Mesendoderm (in vitro differentiated cells): ENCODE measurements around the gene ACBD4.

Experiments
- DNase-seq: peaks from one replicate; pipeline ENCODE4 v3.0.0; 2013
- H2AK5ac ChIP-seq: 2 replicates; pipeline ENCODE4 v1.6.1; 2013; ENCODE audit warnings: low read length, inconsistent platforms
- H2BK120ac ChIP-seq: 2 replicates; pipeline ENCODE4 v1.6.1; 2013; ENCODE audit warnings: low read depth, mild to moderate bottlenecking, low read length, moderate library complexity, mixed read lengths
- H2BK15ac ChIP-seq: replicated peaks from 2 replicates; pipeline ENCODE4 v1.6.1; 2013; ENCODE audit warnings: low read depth, mild to moderate bottlenecking, moderate library complexity
- H2BK5ac ChIP-seq: 2 replicates; pipeline ENCODE4 v1.6.1; 2013; ENCODE audit warnings: low read length, inconsistent platforms
- H3K18ac ChIP-seq: 2 replicates; pipeline ENCODE4 v1.6.1; 2013; ENCODE audit warnings: mild to moderate bottlenecking, low read length, mixed read lengths
- H3K23ac ChIP-seq: one replicate; pipeline ENCODE4 v1.6.1; 2013; ENCODE audit warnings: low read length
- H3K27ac ChIP-seq: 2 replicates; pipeline ENCODE4 v1.5.1; 2013; ENCODE audit warnings: low read depth, mild to moderate bottlenecking, inconsistent platforms, low read length, moderate library complexity
- H3K27me3 ChIP-seq: 2 replicates; pipeline ENCODE4 v1.6.1; 2013; ENCODE audit warnings: low read length, control low read depth, mild to moderate bottlenecking, inconsistent platforms; ENCODE audit not compliant: insufficient read depth, poor library complexity
- H3K36me3 ChIP-seq: 2 replicates; pipeline ENCODE4 v1.6.1; 2013; ENCODE audit warnings: low read length, inconsistent platforms; ENCODE audit not compliant: control insufficient read depth, insufficient read depth
- H3K4ac ChIP-seq: one replicate; pipeline ENCODE4 v1.6.1; 2013; ENCODE audit warnings: low read depth, mild to moderate bottlenecking, low read length, moderate library complexity
- H3K4me1 ChIP-seq: 2 replicates; pipeline ENCODE4 v1.6.1; 2013; ENCODE audit warnings: low read depth, low read length, inconsistent platforms; ENCODE audit not compliant: control insufficient read depth
- H3K4me2 ChIP-seq: 2 replicates; pipeline ENCODE4 v1.6.1; 2013; ENCODE audit warnings: low read length
- H3K4me3 ChIP-seq: 2 replicates; pipeline ENCODE4 v1.5.1; 2013; ENCODE audit warnings: mild to moderate bottlenecking, low read length
- H3K56ac ChIP-seq: one replicate; pipeline ENCODE4 v1.6.1; 2013; ENCODE audit warnings: low read length
- H3K79me1 ChIP-seq: 2 replicates; pipeline ENCODE4 v1.6.1; 2013; ENCODE audit warnings: low read length, inconsistent platforms
- H3K79me2 ChIP-seq: 2 replicates; pipeline ENCODE4 v1.6.1; 2013; ENCODE audit warnings: mild to moderate bottlenecking, low read length; ENCODE audit not compliant: control insufficient read depth, insufficient read depth
- H3K9ac ChIP-seq: 2 replicates; pipeline ENCODE4 v1.6.1; 2013; ENCODE audit warnings: low read length, inconsistent platforms
- H4K5ac ChIP-seq: one replicate; pipeline ENCODE4 v1.6.1; 2013; ENCODE audit warnings: low read length
- H4K8ac ChIP-seq: one replicate; pipeline ENCODE4 v1.6.1; 2013; ENCODE audit warnings: low read depth, mild to moderate bottlenecking, control low read depth, low read length, moderate library complexity
- WGBS: extraction: QIAGEN DNeasy Blood & Tissue Kit; methylation state at CpG from one replicate; pipeline ENCODE4 v1.1.7; 2013; ENCODE audit warnings: low lambda C conversion rate, missing lambda C conversion rate; ENCODE audit not compliant: insufficient coverage; ENCODE audit errors: extremely low coverage; 5-methylcytosine and 5-hydroxymethylcytosine counted together

Gene ACBD4

DNA sequence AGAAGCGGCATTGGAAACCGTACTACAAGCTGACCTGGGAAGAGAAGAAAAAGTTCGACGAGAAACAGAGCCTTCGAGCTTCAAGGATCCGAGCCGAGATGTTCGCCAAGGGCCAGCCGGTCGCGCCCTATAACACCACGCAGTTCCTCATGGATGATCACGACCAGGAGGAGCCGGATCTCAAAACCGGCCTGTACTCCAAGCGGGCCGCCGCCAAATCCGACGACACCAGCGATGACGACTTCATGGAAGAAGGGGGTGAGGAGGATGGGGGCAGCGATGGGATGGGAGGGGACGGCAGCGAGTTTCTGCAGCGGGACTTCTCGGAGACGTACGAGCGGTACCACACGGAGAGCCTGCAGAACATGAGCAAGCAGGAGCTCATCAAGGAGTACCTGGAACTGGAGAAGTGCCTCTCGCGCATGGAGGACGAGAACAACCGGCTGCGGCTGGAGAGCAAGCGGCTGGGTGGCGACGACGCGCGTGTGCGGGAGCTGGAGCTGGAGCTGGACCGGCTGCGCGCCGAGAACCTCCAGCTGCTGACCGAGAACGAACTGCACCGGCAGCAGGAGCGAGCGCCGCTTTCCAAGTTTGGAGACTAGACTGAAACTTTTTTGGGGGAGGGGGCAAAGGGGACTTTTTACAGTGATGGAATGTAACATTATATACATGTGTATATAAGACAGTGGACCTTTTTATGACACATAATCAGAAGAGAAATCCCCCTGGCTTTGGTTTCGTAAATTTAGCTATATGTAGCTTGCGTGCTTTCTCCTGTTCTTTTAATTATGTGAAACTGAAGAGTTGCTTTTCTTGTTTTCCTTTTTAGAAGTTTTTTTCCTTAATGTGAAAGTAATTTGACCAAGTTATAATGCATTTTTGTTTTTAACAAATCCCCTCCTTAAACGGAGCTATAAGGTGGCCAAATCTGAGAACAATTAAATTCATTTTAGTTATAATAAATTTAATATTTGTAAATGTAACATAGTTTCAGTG lies 14.5 kb downstream of the ACBD4 start:
- no CpG with 5 or more reads among the region's 56 CpGs for WGBS
- H2BK5ac ChIP-seq: no peak overlapping the region
- peak overlapping the region; percentile 94 for H3K9ac ChIP-seq
- H2AK5ac ChIP-seq: no peak overlapping the region
- peak overlapping the region; percentile 46 for H3K18ac ChIP-seq
- no peak overlapping the region for H4K5ac ChIP-seq
- peak; percentile 66 for DNase-seq
- peaks cover 6% of the 10 kb centered on the region for H3K79me1 ChIP-seq
- peak overlapping the region; percentile 73 for H3K4me2 ChIP-seq
- no peak overlapping the region for H3K4ac ChIP-seq
- no peaks in the 10 kb centered on the region for H3K36me3 ChIP-seq
- peaks cover 3% of the 10 kb centered on the region for H3K4me1 ChIP-seq
- H3K79me2 ChIP-seq: peaks cover 16% of the 10 kb centered on the region
- no peaks in the 10 kb centered on the region for H3K27me3 ChIP-seq
- H2BK15ac ChIP-seq: no peak overlapping the region
- peak overlapping the region; percentile 96 for H3K56ac ChIP-seq
- H3K27ac ChIP-seq: peak overlapping the region; percentile 79
- H3K4me3 ChIP-seq: peak overlapping the region; percentile 91
- no peak overlapping the region for H2BK120ac ChIP-seq
- no peak overlapping the region for H3K23ac ChIP-seq
- H4K8ac ChIP-seq: no peak overlapping the region

DNA sequence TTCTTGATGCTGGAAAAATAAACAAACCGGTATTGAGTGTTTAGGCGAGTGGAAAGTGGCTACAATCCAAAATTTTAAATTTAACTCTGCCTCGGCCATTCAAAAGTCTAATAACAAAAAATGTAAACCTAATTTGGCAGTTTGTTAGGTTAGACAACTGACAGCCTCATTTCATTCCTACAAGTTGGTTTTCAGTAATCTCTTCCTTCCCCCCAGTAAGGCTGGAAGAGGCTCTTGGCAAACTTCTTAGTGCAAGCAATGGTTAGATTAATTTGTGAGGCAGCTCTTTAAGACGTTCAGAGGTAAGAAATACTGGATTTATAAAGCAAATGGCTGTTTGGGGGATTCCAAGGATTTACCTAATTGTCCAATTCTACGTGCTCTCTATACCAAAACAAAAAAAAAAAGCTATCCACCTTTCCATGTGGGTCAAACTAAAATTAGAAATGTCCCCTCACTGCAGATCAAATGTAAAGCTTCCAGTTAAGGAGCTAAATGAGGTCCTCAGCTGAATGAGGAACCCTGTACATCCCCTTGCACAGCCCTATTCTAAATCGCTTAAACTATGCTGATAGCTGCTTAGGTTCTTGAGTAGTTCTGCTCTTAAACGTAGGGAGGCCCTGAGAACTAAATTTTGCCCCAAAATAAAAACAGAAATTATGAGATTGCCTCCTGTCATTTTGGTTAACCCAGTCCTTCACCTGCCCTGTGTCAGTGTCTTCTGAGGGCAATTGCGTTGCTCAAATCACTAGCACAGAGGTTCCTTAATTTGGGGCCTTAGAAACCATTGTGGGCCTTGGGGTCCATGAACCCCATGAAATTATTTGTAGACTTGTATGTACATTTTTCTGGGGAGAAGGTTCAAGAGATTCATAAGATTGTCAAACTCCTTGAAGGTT lies 15.7 kb downstream of the ACBD4 start:
- Histone ChIP-seq H3K4me2 (peak overlapping the region; percentile 26), H3K4me3 (no peak overlapping the region), H3K4ac (no peak overlapping the region), H3K79me1 (peaks cover 6% of the 10 kb centered on the region), H3K36me3 (no peaks in the 10 kb centered on the region), H3K4me1 (peaks cover 3% of the 10 kb centered on the region), H4K5ac (no peak overlapping the region), H3K23ac (no peak overlapping the region), H2AK5ac (no peak overlapping the region), H3K27me3 (no peaks in the 10 kb centered on the region), H2BK120ac (no peak overlapping the region), H2BK15ac (no peak overlapping the region), H3K56ac (peak overlapping the region; percentile 20), H3K9ac (peak overlapping the region; percentile 26), H3K79me2 (peaks cover 16% of the 10 kb centered on the region), H3K18ac (no peak overlapping the region), H3K27ac (no peak overlapping the region), H4K8ac (no peak overlapping the region), H2BK5ac (no peak overlapping the region)
- no peak for DNase-seq
- WGBS: no CpG with 5 or more reads among the region's 8 CpGs

DNA sequence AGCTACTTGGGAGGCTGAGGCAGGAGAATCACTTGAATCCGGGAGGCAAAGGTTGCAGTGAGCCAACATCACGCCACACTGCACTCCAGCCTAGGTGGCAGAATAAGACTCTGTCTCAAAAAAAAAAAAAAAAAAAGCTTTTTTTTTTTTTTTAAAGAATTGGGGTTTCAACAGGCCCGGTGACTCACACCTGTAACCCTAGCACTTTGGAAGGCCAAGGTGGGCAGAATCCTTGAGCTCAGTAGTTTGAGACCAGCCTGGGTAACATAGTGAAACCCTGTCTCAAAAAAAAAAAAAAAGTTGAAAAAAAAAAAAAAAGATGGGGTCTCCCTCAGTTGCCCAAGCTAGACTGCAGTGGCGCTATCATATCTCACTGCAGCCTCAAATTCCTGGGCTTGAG lies 19.5 kb downstream of the ACBD4 start:
- H3K18ac ChIP-seq: no peak overlapping the region
- H3K4me2 ChIP-seq: no peak overlapping the region
- no CpG with 5 or more reads among the region's 4 CpGs for WGBS
- H3K23ac ChIP-seq: no peak overlapping the region
- no peak overlapping the region for H3K27ac ChIP-seq
- no peak overlapping the region for H3K4me3 ChIP-seq
- H3K4ac ChIP-seq: no peak overlapping the region
- H2BK120ac ChIP-seq: no peak overlapping the region
- no peak overlapping the region for H3K56ac ChIP-seq
- H4K5ac ChIP-seq: no peak overlapping the region
- no peak overlapping the region for H2BK15ac ChIP-seq
- H2BK5ac ChIP-seq: no peak overlapping the region
- no peak overlapping the region for H4K8ac ChIP-seq
- H2AK5ac ChIP-seq: no peak overlapping the region
- peaks cover 9% of the 10 kb centered on the region for H3K79me2 ChIP-seq
- DNase-seq: no peak
- H3K36me3 ChIP-seq: no peaks in the 10 kb centered on the region
- H3K4me1 ChIP-seq: peaks cover 1% of the 10 kb centered on the region
- H3K79me1 ChIP-seq: peaks cover 1% of the 10 kb centered on the region
- no peaks in the 10 kb centered on the region for H3K27me3 ChIP-seq
- no peak overlapping the region for H3K9ac ChIP-seq

DNA sequence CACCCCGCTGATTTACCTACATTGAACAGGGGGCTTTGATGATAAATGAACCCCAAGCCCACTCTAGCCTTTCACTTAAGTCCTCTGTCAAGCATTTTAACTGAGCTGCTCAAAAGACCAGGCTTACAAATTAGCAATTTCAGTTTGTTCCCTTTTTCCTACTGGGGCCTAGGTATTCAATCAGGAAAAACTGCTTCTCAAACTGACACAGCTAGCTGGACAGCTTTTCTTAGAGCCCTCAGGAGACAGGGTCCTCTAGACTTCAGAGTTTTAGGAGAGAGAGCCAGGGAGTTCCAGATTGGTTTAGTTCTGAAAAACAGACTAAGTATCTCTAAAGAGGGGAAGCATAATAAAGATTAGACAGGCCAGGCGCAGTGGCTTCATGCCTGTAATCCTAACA lies 20.0 kb downstream of the ACBD4 start:
- H4K8ac ChIP-seq: no peak overlapping the region
- H3K18ac ChIP-seq: no peak overlapping the region
- no peaks in the 10 kb centered on the region for H3K36me3 ChIP-seq
- no peak overlapping the region for H3K56ac ChIP-seq
- H2AK5ac ChIP-seq: no peak overlapping the region
- WGBS: no CpG with 5 or more reads among the region's 2 CpGs
- no peak overlapping the region for H2BK120ac ChIP-seq
- no peak overlapping the region for H2BK15ac ChIP-seq
- DNase-seq: no peak
- H3K4ac ChIP-seq: no peak overlapping the region
- H3K4me2 ChIP-seq: no peak overlapping the region
- peaks cover 7% of the 10 kb centered on the region for H3K79me2 ChIP-seq
- H3K9ac ChIP-seq: no peak overlapping the region
- no peak overlapping the region for H3K4me3 ChIP-seq
- H3K23ac ChIP-seq: no peak overlapping the region
- H3K4me1 ChIP-seq: peaks cover 1% of the 10 kb centered on the region
- H3K27me3 ChIP-seq: no peaks in the 10 kb centered on the region
- H3K79me1 ChIP-seq: peaks cover 1% of the 10 kb centered on the region
- H4K5ac ChIP-seq: no peak overlapping the region
- H3K27ac ChIP-seq: no peak overlapping the region
- no peak overlapping the region for H2BK5ac ChIP-seq

GRCh38 chr17:45156242-45156641 lies 20.8 kb downstream of the ACBD4 start:
- Histone ChIP-seq H4K8ac (no peak overlapping the region), H3K27ac (no peak overlapping the region), H3K79me1 (peaks cover 1% of the 10 kb centered on the region), H4K5ac (no peak overlapping the region), H3K4me1 (peaks cover 1% of the 10 kb centered on the region), H3K18ac (no peak overlapping the region), H2BK120ac (no peak overlapping the region), H3K27me3 (no peaks in the 10 kb centered on the region), H3K4me2 (no peak overlapping the region), H2BK5ac (no peak overlapping the region), H3K23ac (no peak overlapping the region), H3K4me3 (no peak overlapping the region), H2AK5ac (no peak overlapping the region), H3K56ac (no peak overlapping the region), H2BK15ac (no peak overlapping the region), H3K36me3 (no peaks in the 10 kb centered on the region), H3K79me2 (peaks cover 1% of the 10 kb centered on the region), H3K4ac (no peak overlapping the region), H3K9ac (no peak overlapping the region)
- WGBS: no CpG with 5 or more reads among the region's 3 CpGs
- DNase-seq: no peak
